ENCODE results near the gene ZCCHC18. TPM values are rescaled to one million over a fixed set of nuclear protein-coding genes. Genes with fewer than 3 reads are reported as not detected.
A peak's percentile ranks its signal among the peaks of the same experiment; 100 is the strongest.

The ZCCHC18 gene
- total and polyA plus RNA-seq, 8 donors = 0.50 to 2.8 (median 0.92) TPM; not detected in 3

GRCh38 chrX:104085477-104085876, 26.8 kb upstream of the ZCCHC18 start:
- no peaks in the 10 kb centered on the region for H3K9me3 ChIP-seq
- peaks cover 0 to 19% (median 0%) of the 10 kb centered on the region in 3 donors for H3K27me3 ChIP-seq
- no peak for TF ChIP-seq CTCF (IDR thresholded peaks at IDR 0.05)
- no peak for TF ChIP-seq EP300 (IDR thresholded peaks at IDR 0.05)
- no peak for TF ChIP-seq POLR2AphosphoS5 (IDR thresholded peaks at IDR 0.05)
- no peak for TF ChIP-seq POLR2A (IDR thresholded peaks at IDR 0.05)
- H3K27ac ChIP-seq = no peak overlapping the region
- H3K4me3 ChIP-seq = no peak overlapping the region
- no peak for DNase-seq
- intact Hi-C loops (cut with DNase I; ENCODE audit: low total_unique reads) = no loop called here
- 80 to 90% (median 83%) methylated on average over 1 to 7 of the region's 7 CpGs for WGBS, 5 donors
- no peaks in the 10 kb centered on the region for H3K36me3 ChIP-seq
- H3K4me1 ChIP-seq = no peaks in the 10 kb centered on the region

- no peaks in the 10 kb centered on the region for H3K9me3 ChIP-seq
- H3K27me3 ChIP-seq = peaks cover 0 to 19% (median 0%) of the 10 kb centered on the region in 3 donors
- intact Hi-C loops (cut with DNase I; ENCODE audit: low total_unique reads) = no loop called here
- WGBS, 5 donors = 78 to 92% (median 83%) methylated on average over 4 to 7 of the region's 7 CpGs
- no peaks in the 10 kb centered on the region for H3K4me1 ChIP-seq
- H3K27ac ChIP-seq = no peak overlapping the region
- H3K4me3 ChIP-seq = no peak overlapping the region
- no peak for TF ChIP-seq CTCF (IDR thresholded peaks at IDR 0.05)
- no peak for TF ChIP-seq POLR2A (IDR thresholded peaks at IDR 0.05)
- no peak for TF ChIP-seq EP300 (IDR thresholded peaks at IDR 0.05)
- TF ChIP-seq POLR2AphosphoS5 (IDR thresholded peaks at IDR 0.05) = no peak
- no peaks in the 10 kb centered on the region for H3K36me3 ChIP-seq
- DNase-seq = no peak
Observed at GRCh38 chrX:104085919-104086318, 26.4 kb upstream of the ZCCHC18 start.

GRCh38 chrX:104098151-104098808, 14.0 kb upstream of the ZCCHC18 start:
- WGBS, 5 donors = 0 to 6% (median 1%) methylated on average over 4 of the region's 4 CpGs
- Histone ChIP-seq H3K27ac (no peak overlapping the region), H3K36me3 (no peaks in the 10 kb centered on the region), H3K27me3 (peaks cover 0 to 10% (median 0%) of the 10 kb centered on the region in 3 donors), H3K4me1 (no peaks in the 10 kb centered on the region), H3K4me3 (no peak overlapping the region), H3K9me3 (no peaks in the 10 kb centered on the region)
- intact Hi-C loops (cut with DNase I; ENCODE audit: low total_unique reads) = no loop called here
- TF ChIP-seq EP300 (IDR thresholded peaks at IDR 0.05) (no peak), POLR2A (IDR thresholded peaks at IDR 0.05) (no peak), POLR2AphosphoS5 (IDR thresholded peaks at IDR 0.05) (peak in 1 of 3 donors; percentile 32), CTCF (IDR thresholded peaks at IDR 0.05) (peak in 4 of 7 experiments; percentile 39 to 66 (median 54))
- DNase-seq = peak; percentile 43 to 87

- no peaks in the 10 kb centered on the region for H3K4me1 ChIP-seq
- no peaks in the 10 kb centered on the region for H3K36me3 ChIP-seq
- no peaks in the 10 kb centered on the region for H3K9me3 ChIP-seq
- no peak for TF ChIP-seq CTCF (IDR thresholded peaks at IDR 0.05)
- no peak for TF ChIP-seq EP300 (IDR thresholded peaks at IDR 0.05)
- no peak for TF ChIP-seq POLR2A (IDR thresholded peaks at IDR 0.05)
- TF ChIP-seq POLR2AphosphoS5 (IDR thresholded peaks at IDR 0.05) = no peak
- intact Hi-C loops (cut with DNase I; ENCODE audit: low total_unique reads) = no loop called here
- H3K27me3 ChIP-seq = peaks cover 0 to 7% (median 0%) of the 10 kb centered on the region in 3 donors
- H3K4me3 ChIP-seq = no peak overlapping the region
- H3K27ac ChIP-seq = no peak overlapping the region
- no peak for DNase-seq
Observed at GRCh38 chrX:104098919-104099318, 13.4 kb upstream of the ZCCHC18 start.

Measured in stomach (tissue), 9 donors.